GM23338 (cell line): ENCODE results near the gene NCK2. TPM values are rescaled to one million over a fixed set of nuclear protein-coding genes. Genes with fewer than 3 reads are reported as not detected.

Experiments used
- ATAC-seq: fragments of 200-7000 bp; cut with Tn5 transposase; 3 replicates; pipeline ENCODE4 v1.9.1; 2020
- DNase-seq: peaks from one replicate; pipeline ENCODE4 v3.0.0-alpha.2; 2015; ENCODE audit warnings: low spot score
- H2AFZ ChIP-seq: fragments of 200-600 bp; sonication (generic); 2 replicates; pipeline ENCODE4 v1.8.0; 2016; ENCODE audit warnings: antibody characterized with exemption, mild to moderate bottlenecking, moderate library complexity
- H3F3A ChIP-seq: fragments of 200-600 bp; sonication (generic); replicated peaks from 2 replicates; pipeline ENCODE4 v1.8.0; 2017; ENCODE audit warnings: antibody characterized with exemption, mixed run types, low read depth
- H3K27ac ChIP-seq: fragments of 200-600 bp; sonication (generic); 2 replicates; pipeline ENCODE4 v1.6.1; 2016; ENCODE audit warnings: low read depth
- H3K27me3 ChIP-seq: fragments of 200-600 bp; sonication (generic); 2 replicates; pipeline ENCODE4 v1.8.0; 2016; ENCODE audit warnings: mild to moderate bottlenecking, mixed run types, moderate library complexity; ENCODE audit not compliant: insufficient read depth
- H3K36me3 ChIP-seq: fragments of 200-600 bp; sonication (generic); 2 replicates; pipeline ENCODE4 v1.8.0; 2016; ENCODE audit warnings: mild to moderate bottlenecking; ENCODE audit not compliant: insufficient read depth
- H3K4me1 ChIP-seq: fragments of 200-600 bp; sonication (generic); 2 replicates; pipeline ENCODE4 v1.8.0; 2016; ENCODE audit warnings: mild to moderate bottlenecking, moderate library complexity; ENCODE audit not compliant: insufficient read depth
- H3K4me2 ChIP-seq: fragments of 200-600 bp; sonication (generic); 2 replicates; pipeline ENCODE4 v1.7.1; 2017; ENCODE audit warnings: mixed run types
- H3K4me3 ChIP-seq: fragments of 200-600 bp; sonication (generic); 2 replicates; pipeline ENCODE4 v1.6.1; 2016; ENCODE audit warnings: mixed run types
- H3K79me2 ChIP-seq: fragments of 200-600 bp; sonication (generic); replicated peaks from 2 replicates; pipeline ENCODE4 v1.8.0; 2017; ENCODE audit warnings: mild to moderate bottlenecking; ENCODE audit not compliant: insufficient read depth
- H3K9me2 ChIP-seq: fragments of 200-600 bp; sonication (generic); 2 replicates; pipeline ENCODE4 v1.8.0; 2017; ENCODE audit not compliant: insufficient read depth
- H4K20me1 ChIP-seq: fragments of 200-600 bp; sonication (generic); replicated peaks from 2 replicates; pipeline ENCODE4 v1.8.0; 2017; ENCODE audit warnings: mild to moderate bottlenecking; ENCODE audit not compliant: insufficient read depth
- H3K27ac Mint-ChIP-seq: 2 replicates; pipeline ENCODE4 v1.8.0; 2020; ENCODE audit warnings: inconsistent platforms, mild to moderate bottlenecking, moderate library complexity, mixed read lengths
- H3K27me3 Mint-ChIP-seq: 3 replicates; pipeline ENCODE4 v1.8.0; 2022; ENCODE audit warnings: low read depth, mild to moderate bottlenecking, moderate library complexity, mixed read lengths, inconsistent platforms; ENCODE audit not compliant: insufficient read depth, poor library complexity
- H3K36me3 Mint-ChIP-seq: 3 replicates; pipeline ENCODE4 v1.8.0; 2021; ENCODE audit warnings: low read depth, mild to moderate bottlenecking, inconsistent platforms, moderate library complexity, mixed read lengths
- H3K4me1 Mint-ChIP-seq: 3 replicates; pipeline ENCODE4 v1.8.0; 2020; ENCODE audit warnings: mild to moderate bottlenecking, inconsistent platforms, mixed read lengths
- H3K4me3 Mint-ChIP-seq: 3 replicates; pipeline ENCODE4 v1.8.0; 2021; ENCODE audit warnings: moderate library complexity, mild to moderate bottlenecking, inconsistent platforms, mixed read lengths
- H3K9me3 Mint-ChIP-seq: 3 replicates; pipeline ENCODE4 v1.8.0; 2020; ENCODE audit warnings: moderate library complexity, mild to moderate bottlenecking, inconsistent platforms, mixed read lengths
- NANOG ChIP-seq: IDR thresholded peaks from 2 replicates; pipeline ENCODE4 v1.6.1; 2016; ENCODE audit warnings: antibody characterized with exemption, borderline replicate concordance
- POLR2AphosphoS5 ChIP-seq: IDR thresholded peaks from 2 replicates; pipeline ENCODE4 v1.6.1; 2016; ENCODE audit warnings: antibody characterized with exemption, low read depth
- polyA plus RNA-seq: library from polyadenylated mRNA; unstranded; fragments of >200 nt; fragmentation: Nextera tagmentation; extraction: Ambion mirVana; gene quantifications from 2 replicates; pipeline ENCODE4 v1.2.1, GENCODE V29; 2016
- total RNA-seq: library from RNA; depleted of rRNA; stranded (reverse); fragments of >200 nt; shearing (Covaris generic); gene quantifications from 2 replicates; pipeline ENCODE4 v1.2.3, GENCODE V29; 2014
- TF ChIP-seq, protein P1 (sequence below): IDR thresholded peaks from one replicate; pipeline ENCODE4 v1.6.1; 2018; ENCODE audit warnings: antibody characterized with exemption; ENCODE audit not compliant: unreplicated experiment
- TF ChIP-seq, protein P2 (sequence below), 2 experiments: fragments of 200-600 bp in 1 of 2; sonication (generic) in 1 of 2; conservative IDR thresholded peaks; 2 replicates each; pipeline versions ENCODE4 v1.5.1 to v1.6.1; 2016 to 2017; ENCODE audit warnings: antibody characterized with exemption in 2 of 2, low read depth in 2 of 2, mild to moderate bottlenecking in 2 of 2, moderate library complexity in 1 of 2

Gene NCK2
- total and polyA plus RNA-seq, 2 experiments from 2014 or later, result 26.9 to 59.9 TPM

DNA sequence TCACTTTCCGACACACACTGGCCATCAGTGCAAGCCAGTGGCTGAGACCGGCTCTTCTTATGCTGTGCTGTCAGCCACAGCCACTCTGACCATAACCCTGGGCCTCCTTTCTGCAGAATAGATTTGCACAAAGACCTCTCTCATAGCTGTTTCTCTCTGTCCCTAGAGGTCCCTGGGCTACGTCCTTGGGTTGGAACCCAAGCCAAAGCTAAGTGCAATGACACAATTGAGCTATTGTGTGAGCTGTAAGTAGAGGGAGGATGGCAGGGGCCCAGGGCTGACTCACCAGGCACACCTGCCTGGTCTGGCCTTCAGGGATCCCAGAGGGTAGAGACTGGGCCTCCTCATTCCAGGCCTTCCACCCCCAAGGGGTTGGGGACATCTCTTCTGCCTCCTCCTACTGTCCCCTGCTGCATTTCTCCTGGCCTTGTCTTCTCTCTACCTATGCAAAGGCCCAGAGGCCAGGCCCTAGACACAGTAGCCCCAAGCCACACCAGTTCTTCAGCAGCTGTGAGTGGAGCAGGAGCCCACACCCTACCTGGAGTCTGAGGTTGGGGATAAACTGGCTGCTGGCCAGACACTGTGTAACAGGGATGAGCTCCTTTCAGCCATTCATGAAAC, 174.6 kb downstream of the NCK2 start:
- H3K4me3 Mint-ChIP-seq, result no peak overlapping the region
- Histone ChIP-seq H3K27me3 (no peaks in the 10 kb centered on the region), H3K79me2 (no peaks in the 10 kb centered on the region), H4K20me1 (no peaks in the 10 kb centered on the region), H2AFZ (no peak overlapping the region), H3K9me2 (no peaks in the 10 kb centered on the region), H3K4me3 (no peak overlapping the region), H3F3A (no peaks in the 10 kb centered on the region), H3K4me2 (no peak overlapping the region), H3K36me3 (no peaks in the 10 kb centered on the region), H3K4me1 (no peaks in the 10 kb centered on the region), H3K27ac (no peak overlapping the region)
- no peaks in the 10 kb centered on the region for H3K4me1 Mint-ChIP-seq
- peaks cover 3% of the 10 kb centered on the region; the same call in 1 of the 3 replicates for H3K36me3 Mint-ChIP-seq
- H3K27me3 Mint-ChIP-seq, result peaks cover 7% of the 10 kb centered on the region
- peaks cover 8% of the 10 kb centered on the region for H3K9me3 Mint-ChIP-seq
- ATAC-seq, result no peak
- H3K27ac Mint-ChIP-seq, result no peak overlapping the region
- DNase-seq, result no peak
- TF ChIP-seq NANOG (no peak), POLR2AphosphoS5 (no peak)
- TF ChIP-seq, protein P1, sequence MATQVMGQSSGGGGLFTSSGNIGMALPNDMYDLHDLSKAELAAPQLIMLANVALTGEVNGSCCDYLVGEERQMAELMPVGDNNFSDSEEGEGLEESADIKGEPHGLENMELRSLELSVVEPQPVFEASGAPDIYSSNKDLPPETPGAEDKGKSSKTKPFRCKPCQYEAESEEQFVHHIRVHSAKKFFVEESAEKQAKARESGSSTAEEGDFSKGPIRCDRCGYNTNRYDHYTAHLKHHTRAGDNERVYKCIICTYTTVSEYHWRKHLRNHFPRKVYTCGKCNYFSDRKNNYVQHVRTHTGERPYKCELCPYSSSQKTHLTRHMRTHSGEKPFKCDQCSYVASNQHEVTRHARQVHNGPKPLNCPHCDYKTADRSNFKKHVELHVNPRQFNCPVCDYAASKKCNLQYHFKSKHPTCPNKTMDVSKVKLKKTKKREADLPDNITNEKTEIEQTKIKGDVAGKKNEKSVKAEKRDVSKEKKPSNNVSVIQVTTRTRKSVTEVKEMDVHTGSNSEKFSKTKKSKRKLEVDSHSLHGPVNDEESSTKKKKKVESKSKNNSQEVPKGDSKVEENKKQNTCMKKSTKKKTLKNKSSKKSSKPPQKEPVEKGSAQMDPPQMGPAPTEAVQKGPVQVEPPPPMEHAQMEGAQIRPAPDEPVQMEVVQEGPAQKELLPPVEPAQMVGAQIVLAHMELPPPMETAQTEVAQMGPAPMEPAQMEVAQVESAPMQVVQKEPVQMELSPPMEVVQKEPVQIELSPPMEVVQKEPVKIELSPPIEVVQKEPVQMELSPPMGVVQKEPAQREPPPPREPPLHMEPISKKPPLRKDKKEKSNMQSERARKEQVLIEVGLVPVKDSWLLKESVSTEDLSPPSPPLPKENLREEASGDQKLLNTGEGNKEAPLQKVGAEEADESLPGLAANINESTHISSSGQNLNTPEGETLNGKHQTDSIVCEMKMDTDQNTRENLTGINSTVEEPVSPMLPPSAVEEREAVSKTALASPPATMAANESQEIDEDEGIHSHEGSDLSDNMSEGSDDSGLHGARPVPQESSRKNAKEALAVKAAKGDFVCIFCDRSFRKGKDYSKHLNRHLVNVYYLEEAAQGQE, result no peak

DNA sequence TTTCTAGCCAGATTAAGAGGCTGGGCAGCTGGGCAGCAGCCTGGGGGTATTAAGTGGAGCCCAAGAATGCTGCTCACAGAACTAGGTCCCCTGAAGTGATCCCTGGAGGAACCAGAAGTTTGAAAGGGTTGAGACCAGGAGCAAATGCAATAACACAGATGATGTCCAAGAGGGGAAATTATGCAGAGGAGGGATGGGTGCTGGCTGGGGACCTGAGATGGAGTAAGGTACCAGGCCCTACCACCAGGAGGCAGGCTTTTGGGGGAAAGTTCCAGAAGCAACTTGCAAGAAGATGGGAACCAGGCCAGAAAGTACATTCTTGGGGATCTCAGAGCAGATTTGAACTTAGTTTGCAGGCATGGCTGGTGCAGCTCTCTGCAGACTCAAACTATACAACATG, 175.1 kb downstream of the NCK2 start:
- Histone ChIP-seq H2AFZ (no peak overlapping the region), H3K27me3 (no peaks in the 10 kb centered on the region), H3K36me3 (no peaks in the 10 kb centered on the region), H3K4me1 (no peaks in the 10 kb centered on the region), H3K4me2 (no peak overlapping the region), H3K79me2 (no peaks in the 10 kb centered on the region), H4K20me1 (no peaks in the 10 kb centered on the region), H3K27ac (no peak overlapping the region), H3K9me2 (no peaks in the 10 kb centered on the region), H3K4me3 (no peak overlapping the region), H3F3A (no peaks in the 10 kb centered on the region)
- Mint-ChIP-seq H3K27me3 (peaks cover 7% of the 10 kb centered on the region), H3K36me3 (peaks cover 3% of the 10 kb centered on the region; the same call in 1 of the 3 replicates), H3K9me3 (peaks cover 8% of the 10 kb centered on the region), H3K27ac (no peak overlapping the region), H3K4me3 (no peak overlapping the region), H3K4me1 (no peaks in the 10 kb centered on the region)
- ATAC-seq (peak; percentile 53), DNase-seq (peak; percentile 72)
- TF ChIP-seq, protein P2, sequence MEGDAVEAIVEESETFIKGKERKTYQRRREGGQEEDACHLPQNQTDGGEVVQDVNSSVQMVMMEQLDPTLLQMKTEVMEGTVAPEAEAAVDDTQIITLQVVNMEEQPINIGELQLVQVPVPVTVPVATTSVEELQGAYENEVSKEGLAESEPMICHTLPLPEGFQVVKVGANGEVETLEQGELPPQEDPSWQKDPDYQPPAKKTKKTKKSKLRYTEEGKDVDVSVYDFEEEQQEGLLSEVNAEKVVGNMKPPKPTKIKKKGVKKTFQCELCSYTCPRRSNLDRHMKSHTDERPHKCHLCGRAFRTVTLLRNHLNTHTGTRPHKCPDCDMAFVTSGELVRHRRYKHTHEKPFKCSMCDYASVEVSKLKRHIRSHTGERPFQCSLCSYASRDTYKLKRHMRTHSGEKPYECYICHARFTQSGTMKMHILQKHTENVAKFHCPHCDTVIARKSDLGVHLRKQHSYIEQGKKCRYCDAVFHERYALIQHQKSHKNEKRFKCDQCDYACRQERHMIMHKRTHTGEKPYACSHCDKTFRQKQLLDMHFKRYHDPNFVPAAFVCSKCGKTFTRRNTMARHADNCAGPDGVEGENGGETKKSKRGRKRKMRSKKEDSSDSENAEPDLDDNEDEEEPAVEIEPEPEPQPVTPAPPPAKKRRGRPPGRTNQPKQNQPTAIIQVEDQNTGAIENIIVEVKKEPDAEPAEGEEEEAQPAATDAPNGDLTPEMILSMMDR (conservative IDR thresholded peaks at IDR 0.05; ENCODE audit: low read depth in 2 of 2), result peak; percentile 68 to 77
- TF ChIP-seq NANOG, result no peak
